Kidney (tissue), 14 donors: ENCODE data around the gene ATP7B. TPM values are rescaled to one million over a fixed set of nuclear protein-coding genes. Genes with fewer than 3 reads are reported as not detected.

Source experiments
- DNase-seq, 5 donors: peaks; one replicate each; pipeline ENCODE4 v3.0.0-alpha.2; 2013 to 2020
- FAIRE-seq: peaks from 2 replicates; lab custom pipeline; 2012; peaks lifted over from hg19 to GRCh38; lab: Jason Lieb, UNC
- H3K27ac ChIP-seq, 2 donors: one replicate each; pipeline ENCODE4 v1.7.0; 2013; ENCODE audit warnings: low read depth in 2 of 2, low read length in 2 of 2, inconsistent platforms in 1 of 2
- H3K27me3 ChIP-seq: one replicate; pipeline ENCODE4 v1.7.1; 2013; ENCODE audit warnings: low read length, inconsistent platforms; ENCODE audit not compliant: control insufficient read depth, insufficient read depth
- H3K36me3 ChIP-seq, 3 donors: one replicate each; pipeline versions ENCODE4 v1.7.0 to v1.7.1; 2013; ENCODE audit warnings: low read length in 3 of 3, control low read depth in 1 of 3, inconsistent platforms in 1 of 3; ENCODE audit not compliant: insufficient read depth in 3 of 3, control insufficient read depth in 2 of 3
- H3K4me1 ChIP-seq, 3 donors: one replicate each; pipeline versions ENCODE4 v1.7.0 to v1.7.1; 2013; ENCODE audit warnings: low read length in 3 of 3, inconsistent platforms in 1 of 3, low read depth in 1 of 3; ENCODE audit not compliant: control insufficient read depth in 2 of 3, insufficient read depth in 2 of 3
- H3K4me3 ChIP-seq, 3 donors: one replicate each; pipeline versions ENCODE4 v1.7.0 to v1.8.1; 2013; ENCODE audit warnings: low read length in 3 of 3, control low read depth in 1 of 3, inconsistent platforms in 1 of 3
- H3K9ac ChIP-seq, 3 donors: one replicate each; pipeline versions ENCODE4 v1.7.0 to v1.7.1; 2013; ENCODE audit warnings: low read length in 3 of 3, control low read depth in 1 of 3, inconsistent platforms in 1 of 3
- H3K9me3 ChIP-seq, 3 donors: one replicate each; pipeline versions ENCODE4 v1.7.0 to v1.7.1; 2013; ENCODE audit warnings: low read length in 3 of 3, control low read depth in 1 of 3, inconsistent platforms in 1 of 3; ENCODE audit not compliant: control insufficient read depth in 2 of 3, insufficient read depth in 1 of 3
- intact Hi-C: fragments of 100-400 bp; cut with DNase I; formaldehyde crosslinking; loops from one replicate; pipeline ENCODE4 v1.11.1; 2022
- polyA plus RNA-seq: library from polyadenylated mRNA; stranded (reverse); fragments of 350-450 nt; fragmentation: Illumina TruSeq; extraction: RNeasy Lipid Tissue Mini Kit (QIAGEN cat#74804); gene quantifications from one replicate; pipeline ENCODE4 v1.2.3, GENCODE V29; 2014; ENCODE audit warnings: low read depth, low replicate concordance; ENCODE audit not compliant: insufficient read depth
- total RNA-seq: library from RNA; stranded (reverse); fragmentation: NEBNext Ultra II Directional; extraction: Animal tissue kit (Norgen Biotek cat#: 25700); gene quantifications from one replicate; pipeline ENCODE4 v1.2.1, GENCODE V29; 2021
- TF ChIP-seq, protein P1 (sequence below): IDR thresholded peaks from 3 replicates; pipeline ENCODE4 v1.5.1; 2012; ENCODE audit warnings: mild to moderate bottlenecking, moderate library complexity, borderline replicate concordance; ENCODE audit not compliant: insufficient read depth; ENCODE audit errors: extremely low read depth
- donor health status: control.
- donor health status: control.
- donor health status: control.
- donor health status: control.
- donor health status: control.
- donor health status: DM: yes; HTN: yes; CAD: no.
- donor health status: Normal renal cell carcinoma (clear cell type).

The ATP7B gene
- total and polyA plus RNA-seq, 2 donors from 2014 or later, result 2.0 to 5.7 TPM

DNA sequence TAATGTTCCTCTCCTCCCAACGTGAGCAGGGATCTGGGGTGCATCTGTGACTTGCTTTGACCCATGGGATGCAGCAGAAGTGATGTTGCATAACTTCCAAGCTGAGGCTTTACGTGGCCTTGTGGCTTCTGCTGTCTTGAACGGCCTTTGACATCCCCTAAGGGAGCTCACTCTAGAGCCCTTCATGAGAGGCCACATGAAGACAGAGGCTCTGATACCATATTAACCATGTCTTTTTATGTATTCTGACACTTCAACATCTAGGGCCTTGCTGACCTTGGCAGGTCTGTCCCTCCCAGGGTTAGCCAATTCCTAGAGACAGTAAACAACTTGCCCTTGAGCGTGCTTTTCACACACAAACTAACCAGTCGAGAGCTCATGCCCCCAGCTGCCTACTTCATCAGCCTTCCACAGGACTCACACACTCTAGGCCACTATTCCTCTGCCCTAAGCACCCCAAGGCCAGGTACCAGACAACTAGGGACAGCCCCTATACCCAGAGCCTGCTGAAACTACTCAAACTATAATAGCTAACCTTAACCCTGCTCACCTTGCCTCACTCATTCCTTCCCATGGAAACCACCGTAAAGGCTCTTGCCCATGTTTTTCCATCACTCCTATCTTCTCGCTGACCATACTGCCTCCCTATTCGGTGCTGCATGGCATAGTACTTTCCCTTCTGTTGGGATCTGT, 104.1 kb downstream of the ATP7B start:
- H3K27ac ChIP-seq, result no peak overlapping the region
- peaks cover 0 to 4% (median 4%) of the 10 kb centered on the region in 3 donors for H3K4me1 ChIP-seq
- H3K9me3 ChIP-seq, result no peaks in the 10 kb centered on the region
- H3K27me3 ChIP-seq, result no peaks in the 10 kb centered on the region
- no peak for DNase-seq
- intact Hi-C loops, result no loop called here
- no peaks in the 10 kb centered on the region for H3K36me3 ChIP-seq
- FAIRE-seq, result no peak
- H3K9ac ChIP-seq, result no peak overlapping the region
- no peak overlapping the region for H3K4me3 ChIP-seq
- TF ChIP-seq, protein P1, sequence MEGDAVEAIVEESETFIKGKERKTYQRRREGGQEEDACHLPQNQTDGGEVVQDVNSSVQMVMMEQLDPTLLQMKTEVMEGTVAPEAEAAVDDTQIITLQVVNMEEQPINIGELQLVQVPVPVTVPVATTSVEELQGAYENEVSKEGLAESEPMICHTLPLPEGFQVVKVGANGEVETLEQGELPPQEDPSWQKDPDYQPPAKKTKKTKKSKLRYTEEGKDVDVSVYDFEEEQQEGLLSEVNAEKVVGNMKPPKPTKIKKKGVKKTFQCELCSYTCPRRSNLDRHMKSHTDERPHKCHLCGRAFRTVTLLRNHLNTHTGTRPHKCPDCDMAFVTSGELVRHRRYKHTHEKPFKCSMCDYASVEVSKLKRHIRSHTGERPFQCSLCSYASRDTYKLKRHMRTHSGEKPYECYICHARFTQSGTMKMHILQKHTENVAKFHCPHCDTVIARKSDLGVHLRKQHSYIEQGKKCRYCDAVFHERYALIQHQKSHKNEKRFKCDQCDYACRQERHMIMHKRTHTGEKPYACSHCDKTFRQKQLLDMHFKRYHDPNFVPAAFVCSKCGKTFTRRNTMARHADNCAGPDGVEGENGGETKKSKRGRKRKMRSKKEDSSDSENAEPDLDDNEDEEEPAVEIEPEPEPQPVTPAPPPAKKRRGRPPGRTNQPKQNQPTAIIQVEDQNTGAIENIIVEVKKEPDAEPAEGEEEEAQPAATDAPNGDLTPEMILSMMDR, result no peak

DNA sequence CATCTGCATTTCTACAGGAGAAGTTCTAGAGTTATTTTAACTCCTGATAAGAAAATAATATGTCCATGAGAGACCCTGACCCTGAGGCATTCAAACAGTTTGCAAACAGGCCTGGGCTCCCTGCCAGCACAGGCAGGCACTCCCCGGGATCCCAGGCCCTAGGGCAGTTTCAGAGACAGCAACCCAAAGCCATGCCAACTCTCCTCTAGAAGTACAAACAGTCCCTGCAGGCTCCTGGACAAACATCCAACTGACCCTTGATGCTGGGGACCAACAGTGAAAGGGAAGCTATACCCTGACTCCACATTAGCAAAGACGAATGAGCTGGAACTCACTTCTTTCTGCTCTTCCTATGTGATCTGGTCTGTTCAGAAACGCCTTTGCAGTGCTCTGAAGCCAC, 104.7 kb downstream of the ATP7B start:
- Histone ChIP-seq H3K9ac (no peak overlapping the region), H3K27ac (no peak overlapping the region), H3K27me3 (no peaks in the 10 kb centered on the region), H3K9me3 (no peaks in the 10 kb centered on the region), H3K4me3 (no peak overlapping the region), H3K36me3 (no peaks in the 10 kb centered on the region), H3K4me1 (peaks cover 0 to 4% (median 4%) of the 10 kb centered on the region in 3 donors)
- intact Hi-C loops, result no loop called here
- FAIRE-seq (no peak), DNase-seq (peak in 1 of 5 donors; percentile 22)
- TF ChIP-seq, protein P1, result no peak

DNA sequence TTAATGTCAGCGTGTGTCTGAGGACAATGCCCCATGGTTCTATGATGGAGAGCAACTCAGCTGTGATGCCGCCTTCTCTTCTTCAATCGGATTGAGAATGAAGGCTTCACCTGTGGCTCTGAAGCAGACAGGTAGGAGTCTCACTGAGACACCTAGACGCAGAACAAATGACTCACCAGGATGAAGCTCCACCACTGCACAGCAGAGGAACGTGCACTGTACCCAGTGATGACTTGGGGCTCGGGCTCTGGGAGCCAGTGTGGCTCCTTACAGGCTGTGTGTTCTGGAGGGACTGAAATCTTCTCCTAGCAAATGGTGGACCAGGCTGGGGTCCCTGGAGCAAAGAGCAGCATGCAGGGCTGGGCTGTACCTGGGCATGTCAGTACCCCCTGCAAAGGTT, 105.5 kb downstream of the ATP7B start:
- Histone ChIP-seq H3K9me3 (no peaks in the 10 kb centered on the region), H3K27me3 (no peaks in the 10 kb centered on the region), H3K36me3 (no peaks in the 10 kb centered on the region), H3K4me3 (no peak overlapping the region), H3K4me1 (peaks cover 0 to 4% (median 4%) of the 10 kb centered on the region in 3 donors), H3K27ac (no peak overlapping the region), H3K9ac (no peak overlapping the region)
- TF ChIP-seq, protein P1, result no peak
- FAIRE-seq, result no peak
- peak in 1 of 5 donors; percentile 28 for DNase-seq
- intact Hi-C loops, result no loop called here
